Measurements from ENCODE around the gene FKBP11. TPM values are rescaled to one million over a fixed set of nuclear protein-coding genes. Genes with fewer than 3 reads are reported as not detected.

The FKBP11 gene
- total RNA-seq, 1 experiment from 2014 or later = 83.2 TPM

DNA sequence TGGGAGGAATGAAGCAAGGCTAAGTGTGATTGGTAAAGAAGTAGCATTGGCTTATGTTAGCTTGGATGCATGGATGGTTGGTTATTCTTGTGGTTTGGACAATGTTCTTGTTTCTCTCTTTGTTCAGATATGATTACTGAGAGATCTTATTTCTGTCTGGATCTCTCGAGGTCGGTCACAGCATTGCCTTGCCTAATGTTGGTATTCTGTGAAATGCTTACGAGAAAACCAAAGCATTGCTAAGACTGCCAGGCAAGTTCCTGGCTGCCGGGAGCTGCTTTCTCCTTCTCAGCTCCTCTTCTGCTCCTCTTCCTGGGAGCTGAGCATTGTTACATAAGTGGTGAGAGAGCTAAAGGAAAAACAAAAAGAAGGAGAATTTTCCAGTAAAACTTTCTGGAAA, 52.2 kb downstream of the FKBP11 start:
- H3K4me3 Mint-ChIP-seq (ENCODE audit: unreplicated experiment) = no peak overlapping the region
- intact Hi-C loops (cut with micrococcal nuclease; ENCODE audit: unreplicated experiment) = no loop called here
- H3K27me3 Mint-ChIP-seq (ENCODE audit: insufficient read depth, unreplicated experiment) = no peaks in the 10 kb centered on the region
- H3K9me3 Mint-ChIP-seq (ENCODE audit: unreplicated experiment) = no peaks in the 10 kb centered on the region
- peaks cover 6% of the 10 kb centered on the region for H3K4me1 Mint-ChIP-seq (ENCODE audit: low read depth, unreplicated experiment)
- H3K4me1 ChIP-seq = peaks cover 6% of the 10 kb centered on the region
- no peaks in the 10 kb centered on the region for H3K27me3 ChIP-seq (replicated peaks; ENCODE audit: control insufficient read depth, insufficient read depth, low read length)
- no peak overlapping the region for H3K4me3 ChIP-seq (ENCODE audit: low read depth, low read length)
- ChIA-PET POLR2A (interaction anchor here (0.5 to 0.6 kb wide), 2 partner anchors 8 to 13 kb away, joined by 3 to 5 read pairs; no protein-coding TSS in a partner anchor), CTCF (interaction anchor here (0.7 to 2.8 kb wide), 4 partner anchors 10 to 31 kb away, joined by 3 to 15 read pairs (median 10); no protein-coding TSS in a partner anchor)
- no peaks in the 10 kb centered on the region for H3K36me3 ChIP-seq (ENCODE audit: control insufficient read depth, insufficient read depth, low read length)
- no peaks in the 10 kb centered on the region for H3K9me3 ChIP-seq
- DNase-seq = no peak
- no TSS peak for BruUV-seq (replicated peaks)
- TF ChIP-seq, protein P1, sequence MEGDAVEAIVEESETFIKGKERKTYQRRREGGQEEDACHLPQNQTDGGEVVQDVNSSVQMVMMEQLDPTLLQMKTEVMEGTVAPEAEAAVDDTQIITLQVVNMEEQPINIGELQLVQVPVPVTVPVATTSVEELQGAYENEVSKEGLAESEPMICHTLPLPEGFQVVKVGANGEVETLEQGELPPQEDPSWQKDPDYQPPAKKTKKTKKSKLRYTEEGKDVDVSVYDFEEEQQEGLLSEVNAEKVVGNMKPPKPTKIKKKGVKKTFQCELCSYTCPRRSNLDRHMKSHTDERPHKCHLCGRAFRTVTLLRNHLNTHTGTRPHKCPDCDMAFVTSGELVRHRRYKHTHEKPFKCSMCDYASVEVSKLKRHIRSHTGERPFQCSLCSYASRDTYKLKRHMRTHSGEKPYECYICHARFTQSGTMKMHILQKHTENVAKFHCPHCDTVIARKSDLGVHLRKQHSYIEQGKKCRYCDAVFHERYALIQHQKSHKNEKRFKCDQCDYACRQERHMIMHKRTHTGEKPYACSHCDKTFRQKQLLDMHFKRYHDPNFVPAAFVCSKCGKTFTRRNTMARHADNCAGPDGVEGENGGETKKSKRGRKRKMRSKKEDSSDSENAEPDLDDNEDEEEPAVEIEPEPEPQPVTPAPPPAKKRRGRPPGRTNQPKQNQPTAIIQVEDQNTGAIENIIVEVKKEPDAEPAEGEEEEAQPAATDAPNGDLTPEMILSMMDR (IDR thresholded peaks at IDR 0.05; ENCODE audit: insufficient read depth in 1 of 2, low read depth in 1 of 2, low read length in 1 of 2, severe bottlenecking in 1 of 2, unreplicated experiment in 1 of 2) = no peak
- H3K27ac Mint-ChIP-seq (ENCODE audit: unreplicated experiment) = no peak overlapping the region
- no peaks in the 10 kb centered on the region for H3K36me3 Mint-ChIP-seq (ENCODE audit: insufficient read depth, unreplicated experiment)

Other genes with a start within 250 kb of the FKBP11 start
- 59.7 and 67.2 TPM in 2 replicates for gene KANSL2, start 243.3 kb downstream of the FKBP11 start, total RNA-seq (2022)
- gene CCNT1, start 208.8 kb downstream of the FKBP11 start, total RNA-seq (2022) = 52.1 and 53.1 TPM in 2 replicates
- gene ADCY6, start 136.4 kb downstream of the FKBP11 start, total RNA-seq (2022) = 89.8 and 92.9 TPM in 2 replicates
- 20.4 and 28.2 TPM in 2 replicates for gene CACNB3, start 107.0 kb downstream of the FKBP11 start, total RNA-seq (2022)
- 151 and 152 TPM in 2 replicates for gene DDX23, start 73.3 kb downstream of the FKBP11 start, total RNA-seq (2022)
- 5.1 and 5.2 TPM in 2 replicates for gene RND1, start 59.6 kb downstream of the FKBP11 start, total RNA-seq (2022)
- gene ARF3, start 32.0 kb upstream of the FKBP11 start, total RNA-seq (2022) = 249 and 257 TPM in 2 replicates
- gene WNT10B, start 46.2 kb upstream of the FKBP11 start, total RNA-seq (2022) = 4.2 and 4.4 TPM in 2 replicates
- 0.63 TPM in 1 of 2 replicates, not detected in the other for gene WNT1, start 52.8 kb upstream of the FKBP11 start, total RNA-seq (2022)
- 1.7 and 1.9 TPM in 2 replicates for gene DDN, start 73.9 kb upstream of the FKBP11 start, total RNA-seq (2022)
- 60.3 and 61.4 TPM in 2 replicates for gene PRKAG1, start 93.3 kb upstream of the FKBP11 start, total RNA-seq (2022)
- 139 and 140 TPM in 2 replicates for gene KMT2D, start 135.3 kb upstream of the FKBP11 start, total RNA-seq (2022)
- gene RHEBL1, start 144.5 kb upstream of the FKBP11 start, total RNA-seq (2022) = 2.5 and 2.6 TPM in 2 replicates
- 0.16 TPM in 1 of 2 replicates, not detected in the other for gene DHH, start 169.3 kb upstream of the FKBP11 start, total RNA-seq (2022)
- 43.1 and 43.9 TPM in 2 replicates for gene LMBR1L, start 185.4 kb upstream of the FKBP11 start, total RNA-seq (2022)
- gene TUBA1B, start 205.9 kb upstream of the FKBP11 start, total RNA-seq (2022) = 1,866 and 1,882 TPM in 2 replicates